ENCODE measurements around the gene TRRAP. TPM values are rescaled to one million over a fixed set of nuclear protein-coding genes. Genes with fewer than 3 reads are reported as not detected.

Gene TRRAP
- total RNA-seq, 2 donors from 2014 or later: 57.9 to 78.3 TPM

- no peak for ATAC-seq
- no peaks in the 10 kb centered on the region for H3K9me3 Mint-ChIP-seq
Observed at GRCh38 chr7:99006739-99007424, 128.6 kb downstream of the TRRAP start.

GRCh38 chr7:99008181-99008631 is 129.9 kb downstream of the TRRAP start:
- peak in 1 of 2 donors; percentile 22 for ATAC-seq
- Mint-ChIP-seq H3K36me3 (peaks cover 12% of the 10 kb centered on the region), H3K4me3 (no peak overlapping the region), H3K9me3 (no peaks in the 10 kb centered on the region), H3K4me1 (ENCODE audit: low read depth in 2 of 2) (peaks cover 0 to 2% of the 10 kb centered on the region in 2 donors), H3K27ac (no peak overlapping the region), H3K27me3 (no peaks in the 10 kb centered on the region)
- no peak for DNase-seq (ENCODE audit: low spot score)

More at GRCh38 chr7:99006739-99007424, 128.6 kb downstream of the TRRAP start:
- DNase-seq (ENCODE audit: low spot score): no peak
- Mint-ChIP-seq H3K4me3 (no peak overlapping the region), H3K27me3 (no peaks in the 10 kb centered on the region), H3K36me3 (peaks cover 12% of the 10 kb centered on the region), H3K4me1 (ENCODE audit: low read depth in 2 of 2) (peaks cover 0 to 9% of the 10 kb centered on the region in 2 donors), H3K27ac (no peak overlapping the region)

GRCh38 chr7:99008921-99009530 is 130.7 kb downstream of the TRRAP start:
- no peaks in the 10 kb centered on the region for H3K27me3 Mint-ChIP-seq
- no peak overlapping the region for H3K27ac Mint-ChIP-seq
- H3K9me3 Mint-ChIP-seq: no peaks in the 10 kb centered on the region
- ATAC-seq: no peak
- peaks cover 0 to 2% of the 10 kb centered on the region in 2 donors for H3K4me1 Mint-ChIP-seq (ENCODE audit: low read depth in 2 of 2)
- no peak overlapping the region for H3K4me3 Mint-ChIP-seq
- H3K36me3 Mint-ChIP-seq: peaks cover 12% of the 10 kb centered on the region
- DNase-seq (ENCODE audit: low spot score): no peak

DNA sequence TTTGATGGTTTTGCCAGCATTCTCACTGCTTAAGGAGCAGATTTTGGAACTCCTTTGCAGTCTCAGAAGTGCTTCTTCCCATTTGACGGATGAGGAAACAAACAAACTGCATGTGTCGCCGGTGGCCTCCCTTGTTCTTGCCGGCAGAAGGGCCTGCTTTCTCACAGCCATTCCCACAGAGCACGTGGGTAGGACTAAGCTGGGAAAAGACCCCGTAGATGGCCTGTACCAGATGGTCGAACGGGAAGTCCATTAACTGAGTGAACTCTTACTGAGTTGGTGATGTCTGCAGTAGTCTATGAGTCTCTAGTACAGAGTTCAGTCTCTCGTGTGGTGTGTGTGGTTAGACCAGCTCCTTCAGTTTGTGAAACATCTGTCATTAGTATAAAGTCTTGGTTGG is 131.9 kb downstream of the TRRAP start:
- H3K4me1 Mint-ChIP-seq (ENCODE audit: low read depth in 2 of 2): peaks cover 0 to 6% of the 10 kb centered on the region in 2 donors
- no peak for DNase-seq (ENCODE audit: low spot score)
- H3K36me3 Mint-ChIP-seq: peaks cover 8% of the 10 kb centered on the region
- no peaks in the 10 kb centered on the region for H3K9me3 Mint-ChIP-seq
- H3K4me3 Mint-ChIP-seq: no peak overlapping the region
- no peak for ATAC-seq
- H3K27me3 Mint-ChIP-seq: no peaks in the 10 kb centered on the region
- H3K27ac Mint-ChIP-seq: no peak overlapping the region

DNA sequence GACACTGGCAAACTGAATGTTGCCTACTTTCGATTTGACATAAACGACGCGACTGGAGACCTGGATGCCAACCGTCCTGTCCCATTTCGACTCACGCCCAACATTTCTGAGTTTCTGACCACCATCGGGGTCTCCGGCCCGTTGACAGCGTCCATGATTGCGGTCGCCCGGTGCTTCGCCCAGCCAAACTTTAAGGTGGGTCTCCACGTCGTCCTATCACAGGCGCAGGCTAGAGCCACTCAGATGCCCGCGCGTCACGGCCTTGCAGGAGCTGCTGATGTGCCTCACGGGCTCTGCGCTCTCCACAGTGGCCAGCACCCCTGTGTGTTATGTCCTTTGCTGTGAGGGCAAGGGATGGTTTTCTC is 133.0 kb downstream of the TRRAP start:
- Mint-ChIP-seq H3K4me3 (no peak overlapping the region), H3K9me3 (no peaks in the 10 kb centered on the region), H3K27ac (no peak overlapping the region), H3K4me1 (ENCODE audit: low read depth in 2 of 2) (peaks cover 3 to 8% of the 10 kb centered on the region in 2 donors), H3K27me3 (no peaks in the 10 kb centered on the region), H3K36me3 (peaks cover 16% of the 10 kb centered on the region)
- ATAC-seq (no peak), DNase-seq (ENCODE audit: low spot score) (no peak)

GRCh38 chr7:99011706-99012404 is 133.5 kb downstream of the TRRAP start:
- H3K9me3 Mint-ChIP-seq: no peaks in the 10 kb centered on the region
- DNase-seq (ENCODE audit: low spot score): no peak
- no peak overlapping the region for H3K4me3 Mint-ChIP-seq
- no peaks in the 10 kb centered on the region for H3K27me3 Mint-ChIP-seq
- peaks cover 21% of the 10 kb centered on the region for H3K36me3 Mint-ChIP-seq
- H3K4me1 Mint-ChIP-seq (ENCODE audit: low read depth in 2 of 2): peaks cover 8 to 13% of the 10 kb centered on the region in 2 donors
- no peak overlapping the region for H3K27ac Mint-ChIP-seq
- ATAC-seq: no peak

DNA sequence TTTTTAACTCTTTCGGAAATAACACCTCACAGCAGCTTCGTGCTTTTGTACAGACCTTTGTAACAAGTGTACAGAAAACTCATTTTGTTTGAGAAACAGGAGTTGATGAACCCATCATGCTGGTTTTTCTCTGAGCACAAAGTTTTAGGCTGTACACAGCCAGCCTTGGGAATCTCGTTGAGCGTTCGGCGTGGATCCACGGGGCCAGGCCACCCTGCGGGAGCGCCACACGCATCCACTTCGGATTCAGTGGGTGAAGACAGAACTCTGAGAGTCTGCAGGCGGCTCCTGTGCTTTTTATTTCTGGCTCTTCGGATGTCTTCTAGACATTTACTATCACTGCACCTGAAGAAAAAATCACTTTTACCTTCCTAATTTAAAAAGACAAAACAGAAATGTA is 134.4 kb downstream of the TRRAP start:
- H3K27ac Mint-ChIP-seq: no peak overlapping the region
- ATAC-seq (no peak), DNase-seq (ENCODE audit: low spot score) (no peak)
- H3K27me3 Mint-ChIP-seq: no peaks in the 10 kb centered on the region
- H3K4me1 Mint-ChIP-seq (ENCODE audit: low read depth in 2 of 2): peaks cover 9 to 14% of the 10 kb centered on the region in 2 donors
- no peak overlapping the region for H3K4me3 Mint-ChIP-seq
- H3K36me3 Mint-ChIP-seq: peaks cover 22% of the 10 kb centered on the region
- no peaks in the 10 kb centered on the region for H3K9me3 Mint-ChIP-seq

DNA sequence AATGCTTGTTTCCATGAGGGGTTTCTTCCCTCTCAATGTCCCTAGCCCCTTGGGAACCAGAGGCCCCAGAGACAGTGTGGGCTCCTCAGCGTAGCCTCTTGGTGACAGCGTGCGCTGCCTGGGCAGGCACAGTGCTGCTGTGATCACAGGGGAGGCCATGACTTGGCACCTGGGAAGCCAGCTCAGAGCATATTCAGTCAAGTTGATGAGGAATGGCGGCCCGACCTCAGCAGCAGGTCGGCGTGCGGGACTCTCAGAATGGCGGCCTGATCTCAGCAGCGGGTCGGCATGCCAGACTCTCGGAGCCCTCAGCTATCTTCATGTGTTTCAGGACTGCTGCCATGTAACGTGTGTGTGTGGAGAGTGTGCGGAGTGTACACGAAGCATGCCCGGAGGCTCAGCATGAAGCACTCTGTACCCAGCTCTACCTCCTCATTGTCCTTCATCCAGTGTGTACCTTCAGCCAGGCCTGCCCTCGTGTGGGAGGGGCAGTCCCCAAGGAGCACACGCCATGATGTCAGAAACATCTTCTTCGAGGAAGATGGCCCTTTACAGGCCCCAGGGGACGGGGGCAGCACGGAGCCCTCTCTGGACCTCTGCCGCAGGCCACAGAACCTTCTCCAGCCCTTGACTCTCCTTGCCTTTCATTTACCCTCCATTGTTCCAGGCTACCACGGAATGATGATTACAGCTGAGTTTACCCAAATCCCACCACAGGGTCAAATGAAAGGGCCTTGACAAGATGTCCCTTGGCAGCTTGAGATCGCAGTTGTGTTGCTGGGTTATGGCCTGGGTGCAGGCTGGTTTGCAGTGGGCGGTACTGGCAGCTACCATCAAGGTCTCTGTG is 135.2 kb downstream of the TRRAP start:
- Mint-ChIP-seq H3K27me3 (no peaks in the 10 kb centered on the region), H3K36me3 (peaks cover 22% of the 10 kb centered on the region), H3K4me3 (no peak overlapping the region), H3K4me1 (ENCODE audit: low read depth in 2 of 2) (peaks cover 9 to 12% of the 10 kb centered on the region in 2 donors), H3K27ac (no peak overlapping the region), H3K9me3 (no peaks in the 10 kb centered on the region)
- ATAC-seq (no peak), DNase-seq (ENCODE audit: low spot score) (no peak)

DNA sequence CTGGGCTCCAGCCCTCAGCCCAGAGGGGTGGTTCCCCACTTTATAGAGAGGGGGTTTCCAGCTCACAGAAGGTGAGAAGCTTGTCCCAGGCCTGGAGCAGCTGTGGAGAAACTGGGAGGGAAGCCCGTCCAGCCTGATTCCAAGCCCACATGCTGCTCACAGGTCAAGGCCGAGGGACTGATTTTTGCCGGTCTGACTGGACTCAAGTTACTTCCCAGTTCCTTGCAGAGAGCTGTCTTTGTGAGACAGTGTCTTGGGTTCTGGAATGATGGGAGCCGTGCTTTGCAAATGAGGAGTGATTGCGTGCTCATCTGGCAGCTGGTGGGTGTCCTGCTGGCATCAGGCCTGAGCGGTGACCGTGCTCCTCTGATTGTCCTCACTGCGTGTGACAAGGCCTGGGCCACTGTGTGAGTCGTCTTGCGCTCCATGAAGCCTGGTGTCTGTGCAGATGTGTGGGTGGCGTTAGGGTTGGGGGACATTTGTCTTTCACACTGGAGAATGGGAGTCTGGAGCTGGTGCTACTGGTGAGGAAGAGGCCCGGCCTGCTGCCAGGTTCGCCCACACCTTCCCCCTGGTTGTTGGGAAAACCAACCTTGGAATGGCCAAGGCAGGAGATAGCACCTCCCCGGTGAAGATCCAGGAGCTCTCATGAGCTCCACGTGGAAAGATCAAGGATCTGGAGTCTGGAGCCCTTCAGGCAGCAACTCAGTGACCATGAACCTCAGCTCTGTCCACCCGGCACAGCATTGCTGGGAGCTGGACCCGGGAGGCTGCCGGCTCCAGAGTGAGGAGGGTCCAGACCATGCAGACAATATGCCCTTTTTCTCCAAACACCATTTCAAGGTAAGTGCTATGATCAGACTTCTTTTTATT is 136.0 kb downstream of the TRRAP start:
- Mint-ChIP-seq H3K27ac (no peak overlapping the region), H3K4me3 (no peak overlapping the region), H3K4me1 (ENCODE audit: low read depth in 2 of 2) (peaks cover 9 to 12% of the 10 kb centered on the region in 2 donors), H3K36me3 (peaks cover 22% of the 10 kb centered on the region), H3K9me3 (no peaks in the 10 kb centered on the region), H3K27me3 (no peaks in the 10 kb centered on the region)
- DNase-seq (ENCODE audit: low spot score) (no peak), ATAC-seq (no peak)

- H3K36me3 Mint-ChIP-seq: peaks cover 21% of the 10 kb centered on the region
- no peaks in the 10 kb centered on the region for H3K9me3 Mint-ChIP-seq
- no peak overlapping the region for H3K27ac Mint-ChIP-seq
- H3K27me3 Mint-ChIP-seq: no peaks in the 10 kb centered on the region
- H3K4me3 Mint-ChIP-seq: no peak overlapping the region
- no peak for ATAC-seq
- peaks cover 9 to 12% of the 10 kb centered on the region in 2 donors for H3K4me1 Mint-ChIP-seq (ENCODE audit: low read depth in 2 of 2)
- no peak for DNase-seq (ENCODE audit: low spot score)
Observed at GRCh38 chr7:99016196-99016595, 137.9 kb downstream of the TRRAP start.

- ATAC-seq (no peak), DNase-seq (ENCODE audit: low spot score) (no peak)
- Mint-ChIP-seq H3K27ac (no peak overlapping the region), H3K9me3 (no peaks in the 10 kb centered on the region), H3K4me3 (no peak overlapping the region), H3K36me3 (peaks cover 21% of the 10 kb centered on the region), H3K4me1 (ENCODE audit: low read depth in 2 of 2) (peaks cover 11 to 14% of the 10 kb centered on the region in 2 donors), H3K27me3 (no peaks in the 10 kb centered on the region)
Observed at GRCh38 chr7:99019523-99020412, 141.4 kb downstream of the TRRAP start.

GRCh38 chr7:99020413-99020715 is 142.0 kb downstream of the TRRAP start:
- Mint-ChIP-seq H3K9me3 (no peaks in the 10 kb centered on the region), H3K36me3 (peaks cover 21% of the 10 kb centered on the region), H3K4me3 (no peak overlapping the region), H3K27me3 (no peaks in the 10 kb centered on the region), H3K27ac (no peak overlapping the region), H3K4me1 (ENCODE audit: low read depth in 2 of 2) (peaks cover 11 to 14% of the 10 kb centered on the region in 2 donors)
- no peak for DNase-seq (ENCODE audit: low spot score)
- ATAC-seq: no peak
